RWPE2 (cell line): ENCODE results near the gene SPATA17.

Source experiments
- ATAC-seq: fragments of 200-7000 bp; cut with Tn5 transposase; 3 replicates; pipeline ENCODE4 v1.9.1; 2021; ENCODE audit warnings: low read depth
- DNase-seq: peaks from one replicate; pipeline ENCODE4 v3.0.0-alpha.2; 2020; ENCODE audit warnings: low spot score
- H3K27ac ChIP-seq: fragments of 450-650 bp; 2 replicates; pipeline ENCODE4 v1.5.1; 2017; ENCODE audit warnings: mild to moderate bottlenecking; ENCODE audit not compliant: poor library complexity, severe bottlenecking
- H3K27me3 ChIP-seq: fragments of 250-450 bp; sonication (Bioruptor Pico); 2 replicates; pipeline ENCODE4 v1.5.1; 2021; ENCODE audit warnings: mild to moderate bottlenecking, moderate library complexity; ENCODE audit not compliant: insufficient read depth, poor library complexity, severe bottlenecking
- H3K36me3 ChIP-seq: fragments of 250-450 bp; sonication (Bioruptor Pico); 2 replicates; pipeline ENCODE4 v1.5.1; 2020; ENCODE audit warnings: low read depth, mild to moderate bottlenecking, moderate library complexity
- H3K4me1 ChIP-seq: fragments of 250-450 bp; sonication (Bioruptor Pico); 2 replicates; pipeline ENCODE4 v1.5.1; 2021; ENCODE audit warnings: mild to moderate bottlenecking, moderate library complexity; ENCODE audit not compliant: insufficient read depth, poor library complexity, severe bottlenecking
- H3K4me3 ChIP-seq: fragments of 250-450 bp; sonication (Bioruptor Pico); 2 replicates; pipeline ENCODE4 v1.5.1; 2021; ENCODE audit warnings: mild to moderate bottlenecking, moderate library complexity; ENCODE audit not compliant: severe bottlenecking
- H3K9me3 ChIP-seq: fragments of 250-450 bp; sonication (Bioruptor Pico); 2 replicates; pipeline ENCODE4 v1.5.1; 2021; ENCODE audit warnings: mild to moderate bottlenecking, moderate library complexity; ENCODE audit not compliant: severe bottlenecking
- TF ChIP-seq, protein P1 (sequence below): fragments of 450-650 bp; IDR thresholded peaks from one replicate; pipeline ENCODE4 v1.5.1; 2017; ENCODE audit warnings: mild to moderate bottlenecking, moderate library complexity; ENCODE audit not compliant: poor library complexity, severe bottlenecking

The SPATA17 gene

DNA sequence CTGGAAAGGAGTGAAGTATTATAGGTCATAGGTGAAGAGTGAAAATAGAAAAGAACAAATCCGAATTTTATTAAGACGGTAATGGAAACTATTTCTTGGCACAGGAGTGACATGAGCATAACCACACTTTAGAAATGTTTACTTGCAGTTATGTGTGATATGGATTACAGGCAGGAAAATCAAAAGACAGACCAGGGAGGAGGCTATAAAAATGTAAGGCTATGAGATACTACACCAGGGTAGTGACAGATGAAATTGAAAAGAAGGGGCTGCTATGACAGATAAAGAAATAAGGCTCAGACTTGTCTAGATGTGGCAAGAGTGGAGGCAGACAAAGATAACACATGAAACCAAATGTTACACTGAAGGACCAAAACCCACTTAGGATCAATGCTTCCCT is 32.0 kb upstream of the SPATA17 start:
- no peaks in the 10 kb centered on the region for H3K36me3 ChIP-seq
- TF ChIP-seq, protein P1, sequence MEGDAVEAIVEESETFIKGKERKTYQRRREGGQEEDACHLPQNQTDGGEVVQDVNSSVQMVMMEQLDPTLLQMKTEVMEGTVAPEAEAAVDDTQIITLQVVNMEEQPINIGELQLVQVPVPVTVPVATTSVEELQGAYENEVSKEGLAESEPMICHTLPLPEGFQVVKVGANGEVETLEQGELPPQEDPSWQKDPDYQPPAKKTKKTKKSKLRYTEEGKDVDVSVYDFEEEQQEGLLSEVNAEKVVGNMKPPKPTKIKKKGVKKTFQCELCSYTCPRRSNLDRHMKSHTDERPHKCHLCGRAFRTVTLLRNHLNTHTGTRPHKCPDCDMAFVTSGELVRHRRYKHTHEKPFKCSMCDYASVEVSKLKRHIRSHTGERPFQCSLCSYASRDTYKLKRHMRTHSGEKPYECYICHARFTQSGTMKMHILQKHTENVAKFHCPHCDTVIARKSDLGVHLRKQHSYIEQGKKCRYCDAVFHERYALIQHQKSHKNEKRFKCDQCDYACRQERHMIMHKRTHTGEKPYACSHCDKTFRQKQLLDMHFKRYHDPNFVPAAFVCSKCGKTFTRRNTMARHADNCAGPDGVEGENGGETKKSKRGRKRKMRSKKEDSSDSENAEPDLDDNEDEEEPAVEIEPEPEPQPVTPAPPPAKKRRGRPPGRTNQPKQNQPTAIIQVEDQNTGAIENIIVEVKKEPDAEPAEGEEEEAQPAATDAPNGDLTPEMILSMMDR = no peak
- H3K4me3 ChIP-seq = no peak overlapping the region
- H3K27ac ChIP-seq = no peak overlapping the region
- ATAC-seq = no peak
- H3K9me3 ChIP-seq = no peaks in the 10 kb centered on the region
- no peaks in the 10 kb centered on the region for H3K4me1 ChIP-seq
- H3K27me3 ChIP-seq = no peaks in the 10 kb centered on the region
- no peak for DNase-seq

DNA sequence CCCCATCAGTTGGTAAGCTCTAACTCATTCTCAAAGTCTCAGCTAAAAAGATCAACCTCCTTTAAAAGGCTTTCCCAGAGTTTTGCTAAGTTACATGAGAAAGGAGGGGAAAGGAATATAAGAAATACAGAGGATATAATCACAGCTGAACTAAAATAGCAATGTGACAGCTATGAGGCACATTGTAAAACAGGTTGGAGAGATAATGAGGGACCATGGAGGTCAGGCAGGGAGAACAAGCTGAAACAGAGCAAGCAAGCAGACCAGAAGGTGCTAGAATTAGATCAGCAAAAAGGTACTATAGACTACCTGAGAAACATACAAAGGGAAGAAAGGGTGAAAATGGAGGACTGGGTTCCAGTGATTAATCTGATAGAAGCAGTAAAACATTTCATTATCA is 28.8 kb upstream of the SPATA17 start:
- TF ChIP-seq, protein P1 = no peak
- H3K27ac ChIP-seq = no peak overlapping the region
- H3K4me3 ChIP-seq = no peak overlapping the region
- H3K4me1 ChIP-seq = no peaks in the 10 kb centered on the region
- H3K27me3 ChIP-seq = no peaks in the 10 kb centered on the region
- ATAC-seq = no peak
- no peaks in the 10 kb centered on the region for H3K36me3 ChIP-seq
- DNase-seq = no peak
- no peaks in the 10 kb centered on the region for H3K9me3 ChIP-seq

DNA sequence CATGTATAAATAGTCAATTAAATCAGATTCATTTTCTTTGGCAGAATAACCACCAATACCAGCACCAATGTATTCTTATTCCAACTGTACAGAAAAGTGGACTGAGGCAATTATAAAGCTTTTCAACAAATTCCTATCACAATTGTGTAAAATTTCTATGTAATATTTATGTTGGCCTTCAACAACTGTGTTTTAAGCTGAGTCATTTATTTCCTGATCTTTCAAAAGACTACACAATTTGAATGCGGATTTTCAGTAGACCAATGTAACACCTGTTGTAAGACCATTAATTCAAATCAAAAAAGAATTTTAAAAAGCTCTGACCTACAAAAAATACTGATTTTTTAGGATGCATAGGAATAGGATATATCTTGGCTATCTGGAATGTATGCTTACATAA is 25.8 kb upstream of the SPATA17 start:
- Histone ChIP-seq H3K27me3 (no peaks in the 10 kb centered on the region), H3K4me3 (no peak overlapping the region), H3K9me3 (no peaks in the 10 kb centered on the region), H3K27ac (no peak overlapping the region), H3K4me1 (no peaks in the 10 kb centered on the region), H3K36me3 (no peaks in the 10 kb centered on the region)
- TF ChIP-seq, protein P1 = no peak
- no peak for DNase-seq
- ATAC-seq = no peak

DNA sequence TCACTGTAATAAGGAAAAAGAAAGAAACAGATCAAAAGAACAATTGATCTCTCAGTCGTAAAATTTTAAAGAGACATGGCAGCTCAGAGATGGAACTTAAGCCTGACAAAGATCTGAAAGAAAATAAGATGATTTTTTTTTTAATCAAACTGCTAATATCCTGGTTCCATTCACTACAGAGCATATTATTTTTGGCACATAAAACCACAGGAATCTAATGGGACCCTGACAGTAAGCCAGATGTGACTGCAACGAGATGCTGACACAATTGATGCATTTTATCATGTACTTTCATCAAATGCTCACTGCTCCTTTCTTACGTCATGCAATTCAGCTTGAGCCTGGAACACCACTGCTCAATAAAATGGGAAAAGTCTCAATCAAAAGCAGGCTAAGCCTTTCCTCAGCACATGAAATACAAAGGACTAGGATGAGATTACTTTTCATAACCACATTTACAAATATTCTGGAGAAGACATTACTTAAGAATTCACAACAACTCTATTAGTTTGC is 16.9 kb upstream of the SPATA17 start:
- TF ChIP-seq, protein P1 = no peak
- H3K4me3 ChIP-seq = no peak overlapping the region
- no peaks in the 10 kb centered on the region for H3K36me3 ChIP-seq
- H3K9me3 ChIP-seq = no peaks in the 10 kb centered on the region
- H3K27me3 ChIP-seq = no peaks in the 10 kb centered on the region
- no peak overlapping the region for H3K27ac ChIP-seq
- H3K4me1 ChIP-seq = no peaks in the 10 kb centered on the region
- DNase-seq (no peak), ATAC-seq (no peak)

DNA sequence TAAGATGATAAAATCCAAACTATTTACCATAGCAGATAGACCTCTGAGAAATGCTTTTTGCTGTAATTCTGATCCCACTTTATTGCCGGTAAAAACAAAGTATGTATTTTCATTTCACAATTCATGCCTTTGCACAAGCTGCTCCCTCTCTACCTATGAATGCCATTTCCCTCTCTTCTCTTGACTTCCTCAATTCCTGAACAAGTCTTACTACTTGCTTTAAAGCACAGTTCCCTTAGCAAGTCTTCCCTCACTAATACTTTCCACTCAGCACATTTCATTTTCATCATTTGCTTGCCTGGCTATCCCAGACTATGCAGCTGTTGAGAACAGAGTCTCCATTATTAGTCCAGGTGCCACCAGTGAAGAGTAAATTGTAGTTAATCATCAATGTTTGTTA is 14.0 kb upstream of the SPATA17 start:
- Histone ChIP-seq H3K4me1 (no peaks in the 10 kb centered on the region), H3K9me3 (no peaks in the 10 kb centered on the region), H3K27me3 (no peaks in the 10 kb centered on the region), H3K36me3 (no peaks in the 10 kb centered on the region; the same call in 1 of the 2 replicates), H3K27ac (no peak overlapping the region), H3K4me3 (no peak overlapping the region)
- DNase-seq (no peak), ATAC-seq (no peak)
- TF ChIP-seq, protein P1 = no peak
